NCI-H1436 (cell line): Measurements from ENCODE around the gene POLG2.
"Not testable (repeated sequence)": the region's sequence is repeated elsewhere in the genome, so short reads cannot be mapped to it uniquely, and the experiment has no call there.

Source experiments
- DNase-seq: peaks from one replicate; lab custom pipeline; 2025; lab: John Stamatoyannopoulos, UW

The POLG2 gene

DNA sequence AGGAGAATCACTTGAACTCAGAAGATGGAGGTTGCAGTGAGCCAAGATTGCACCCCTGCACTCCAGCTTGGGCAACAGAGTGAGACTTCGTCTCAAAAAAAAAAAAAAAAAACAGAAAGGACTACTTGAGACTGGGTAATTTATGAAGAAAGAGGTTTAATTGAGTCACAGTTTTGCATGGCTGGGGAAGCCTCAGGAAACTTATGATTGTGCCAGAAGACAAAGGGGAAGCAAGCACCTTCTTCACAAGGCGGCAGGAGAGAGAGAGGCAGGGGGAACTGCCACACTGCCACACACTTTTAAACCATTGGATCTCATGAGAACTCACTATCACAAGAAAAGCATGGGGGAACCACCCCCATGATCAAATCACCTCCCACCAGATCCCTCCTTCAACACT, 56.9 kb downstream of the POLG2 start:
- DNase-seq = no peak

DNA sequence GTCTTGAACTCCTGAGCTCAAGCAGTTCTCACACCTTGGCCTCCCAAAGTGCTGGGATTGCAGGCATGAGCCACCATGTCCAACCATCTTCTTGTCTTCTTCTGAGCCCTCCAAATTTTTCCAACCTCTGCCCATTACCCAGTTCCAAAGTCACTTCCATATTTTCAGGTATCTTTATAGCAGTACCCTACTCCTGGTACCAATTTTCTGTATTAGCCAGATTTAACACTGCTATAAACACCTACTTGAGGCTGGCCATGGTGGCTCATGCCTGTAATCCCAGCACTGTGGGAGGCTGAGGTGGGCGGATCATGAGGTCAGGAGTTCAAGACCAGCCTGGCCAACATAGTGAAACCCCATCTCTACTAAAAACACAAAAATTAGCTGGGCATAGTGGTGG, 57.3 kb downstream of the POLG2 start:
- DNase-seq = not testable (repeated sequence)

DNA sequence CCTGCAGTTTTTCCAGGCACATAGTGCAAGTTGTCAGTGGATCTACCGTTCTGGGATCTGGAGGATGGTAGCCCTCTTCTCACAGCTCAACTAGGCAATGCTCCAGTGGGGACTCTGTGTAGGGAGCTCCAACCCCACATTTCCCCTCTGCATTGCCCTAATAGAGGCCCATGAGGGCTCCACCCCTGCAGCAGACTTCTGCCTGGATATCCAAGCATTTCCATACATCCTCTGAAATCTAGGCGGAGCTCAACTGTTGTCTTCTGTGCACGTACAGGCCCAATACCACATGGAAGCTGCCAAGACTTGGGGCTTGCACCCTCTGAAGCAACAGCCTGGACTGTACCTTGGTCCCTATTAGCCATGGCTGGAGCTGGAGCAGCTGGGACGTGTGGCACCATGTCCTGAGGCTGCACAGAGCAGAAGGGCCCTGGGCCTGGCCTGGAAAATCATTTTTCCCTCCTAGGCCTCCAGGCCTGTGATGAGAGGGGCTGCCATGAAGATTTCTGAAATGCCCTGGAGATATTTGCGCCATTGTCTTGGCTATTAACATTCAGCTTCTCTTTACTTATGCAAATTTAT, 58.8 kb downstream of the POLG2 start:
- DNase-seq = no peak

DNA sequence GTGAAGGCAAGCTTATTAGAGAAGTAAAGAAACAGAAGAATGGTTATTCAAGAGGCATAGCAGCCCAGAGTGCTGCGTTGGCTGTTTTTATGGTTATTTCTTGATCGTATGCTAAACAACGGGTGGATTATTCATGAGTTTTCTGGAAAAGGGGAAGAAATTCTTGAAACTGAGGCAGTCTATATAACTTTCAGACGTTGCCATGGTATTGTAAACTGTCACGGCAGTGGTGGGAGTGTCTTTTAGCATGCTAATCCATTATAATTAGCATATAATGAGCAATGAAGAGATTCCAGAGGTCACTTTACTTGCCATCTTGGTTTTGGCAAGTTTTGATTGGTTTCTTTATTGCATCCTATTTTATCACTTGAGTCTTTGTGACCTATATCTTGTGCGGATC, 65.3 kb downstream of the POLG2 start:
- no peak for DNase-seq

DNA sequence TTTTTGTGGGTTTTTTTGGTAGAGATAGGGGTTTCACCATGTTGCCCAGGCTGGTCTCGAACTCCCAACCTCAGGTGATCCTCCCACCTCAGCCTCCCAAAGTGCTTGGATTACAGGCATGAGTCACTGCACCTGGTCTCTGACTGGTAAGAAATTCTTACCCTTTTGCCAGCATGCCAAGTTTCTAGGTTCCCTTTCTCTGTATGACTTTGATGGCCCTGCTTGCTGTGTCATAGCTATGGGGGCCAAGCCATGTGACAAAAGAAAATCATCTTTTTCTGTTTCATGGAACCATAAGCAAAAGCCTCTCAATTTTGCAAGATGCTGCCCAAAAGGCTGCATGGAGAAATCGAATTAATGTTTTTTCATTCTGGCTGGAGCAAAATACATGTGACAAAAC, 66.8 kb downstream of the POLG2 start:
- DNase-seq = not testable (repeated sequence)

DNA sequence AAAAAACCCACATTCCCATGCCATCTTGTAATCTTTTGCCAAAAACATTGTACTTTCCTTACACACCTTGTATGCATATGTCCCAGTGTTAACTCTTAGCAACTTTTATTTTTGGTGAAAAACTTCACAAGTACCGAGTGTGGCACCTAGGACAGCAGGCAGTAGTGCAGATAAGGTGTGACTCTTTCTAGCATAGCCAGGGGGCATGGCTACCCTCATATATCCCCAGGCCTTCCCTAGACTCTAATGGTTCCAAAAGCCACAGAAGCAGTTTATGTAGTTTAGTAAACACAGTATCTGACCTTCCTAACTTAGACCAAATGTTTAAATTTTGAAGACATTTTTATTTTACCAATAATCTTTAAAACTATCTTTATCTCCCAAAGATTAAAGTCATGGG, 68.4 kb downstream of the POLG2 start:
- DNase-seq = no peak
